HG03103 (cell line): Measurements from ENCODE around the gene KCTD16.

Experiments used
- ATAC-seq: cut with Tn5 transposase; IDR thresholded peaks from one replicate; pipeline ENCODE4 v1.9.1; 2021; ENCODE audit warnings: low read depth; ENCODE audit not compliant: unreplicated experiment

Gene KCTD16

GRCh38 chr5:144205141-144205551 lies 34.5 kb downstream of the KCTD16 start:
- no peak for ATAC-seq

GRCh38 chr5:144206141-144206540 lies 35.5 kb downstream of the KCTD16 start:
- ATAC-seq, result no peak

GRCh38 chr5:144207875-144208444 lies 37.3 kb downstream of the KCTD16 start:
- ATAC-seq, result no peak

GRCh38 chr5:144209361-144209760 lies 38.7 kb downstream of the KCTD16 start:
- no peak for ATAC-seq

GRCh38 chr5:144210655-144211054 lies 40.0 kb downstream of the KCTD16 start:
- ATAC-seq, result no peak

- ATAC-seq, result no peak
These were observed 49.2 kb downstream of the KCTD16 start for GRCh38 chr5:144219869-144220268.

GRCh38 chr5:144227363-144227999 lies 56.8 kb downstream of the KCTD16 start:
- no peak for ATAC-seq

GRCh38 chr5:144230806-144231205 lies 60.1 kb downstream of the KCTD16 start:
- ATAC-seq, result no peak

- no peak for ATAC-seq
These were observed 61.6 kb downstream of the KCTD16 start for GRCh38 chr5:144232285-144232684.

GRCh38 chr5:144236499-144236898 lies 65.8 kb downstream of the KCTD16 start:
- no peak for ATAC-seq

GRCh38 chr5:144237851-144238250 lies 67.2 kb downstream of the KCTD16 start:
- ATAC-seq, result no peak

GRCh38 chr5:144247131-144247530 lies 76.5 kb downstream of the KCTD16 start:
- no peak for ATAC-seq

- no peak for ATAC-seq
These were observed 77.3 kb downstream of the KCTD16 start for GRCh38 chr5:144248015-144248414.

- no peak for ATAC-seq
These were observed 79.2 kb downstream of the KCTD16 start for GRCh38 chr5:144249755-144250464.

- no peak for ATAC-seq
These were observed 83.9 kb downstream of the KCTD16 start for GRCh38 chr5:144254552-144254951.

GRCh38 chr5:144260121-144260520 lies 89.4 kb downstream of the KCTD16 start:
- ATAC-seq, result no peak

- ATAC-seq, result no peak
These were observed 95.1 kb downstream of the KCTD16 start for GRCh38 chr5:144265643-144266247.

- ATAC-seq, result no peak
These were observed 97.4 kb downstream of the KCTD16 start for GRCh38 chr5:144267961-144268513.

GRCh38 chr5:144273232-144274027 lies 102.8 kb downstream of the KCTD16 start:
- no peak for ATAC-seq

- ATAC-seq, result no peak
These were observed 104.7 kb downstream of the KCTD16 start for GRCh38 chr5:144275329-144275728.
